ENCODE data around the gene MRPS18A. TPM values are rescaled to one million over a fixed set of nuclear protein-coding genes. Genes with fewer than 3 reads are reported as not detected.

MRPS18A gene
- total and polyA plus RNA-seq, 2 of the 13 experiments (the other 11 are each of a cell fraction or from before 2014, with no cell fraction given) = 87.8 to 89.1 TPM

- TF ChIP-seq ZNF263 (CRISPR knock-in tag; IDR thresholded peaks at IDR 0.05) = no peak
- TF ChIP-seq, protein P1, sequence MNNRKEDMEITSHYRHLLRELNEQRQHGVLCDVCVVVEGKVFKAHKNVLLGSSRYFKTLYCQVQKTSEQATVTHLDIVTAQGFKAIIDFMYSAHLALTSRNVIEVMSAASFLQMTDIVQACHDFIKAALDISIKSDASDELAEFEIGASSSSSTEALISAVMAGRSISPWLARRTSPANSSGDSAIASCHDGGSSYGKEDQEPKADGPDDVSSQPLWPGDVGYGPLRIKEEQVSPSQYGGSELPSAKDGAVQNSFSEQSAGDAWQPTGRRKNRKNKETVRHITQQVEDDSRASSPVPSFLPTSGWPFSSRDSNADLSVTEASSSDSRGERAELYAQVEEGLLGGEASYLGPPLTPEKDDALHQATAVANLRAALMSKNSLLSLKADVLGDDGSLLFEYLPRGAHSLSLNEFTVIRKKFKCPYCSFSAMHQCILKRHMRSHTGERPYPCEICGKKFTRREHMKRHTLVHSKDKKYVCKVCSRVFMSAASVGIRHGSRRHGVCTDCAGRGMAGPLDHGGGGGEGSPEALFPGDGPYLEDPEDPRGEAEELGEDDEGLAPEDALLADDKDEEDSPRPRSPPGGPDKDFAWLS (CRISPR knock-in tag; IDR thresholded peaks at IDR 0.05; ENCODE audit: borderline replicate concordance) = no peak
- TF ChIP-seq ZNF274 (CRISPR knock-in tag; IDR thresholded peaks at IDR 0.05) = 0 out of 2 replicates have a peak, but pooled peaks have one; percentile 60
- no peak for TF ChIP-seq HDAC6 (IDR thresholded peaks at IDR 0.05; ENCODE audit: low read depth, low read length)
- peak; percentile 93 for TF ChIP-seq GMEB1 (CRISPR knock-in tag; IDR thresholded peaks at IDR 0.05; ENCODE audit: borderline replicate concordance)
- no peak for TF ChIP-seq ZNF296 (CRISPR knock-in tag; conservative IDR thresholded peaks at IDR 0.05)
- TF ChIP-seq, protein P2, sequence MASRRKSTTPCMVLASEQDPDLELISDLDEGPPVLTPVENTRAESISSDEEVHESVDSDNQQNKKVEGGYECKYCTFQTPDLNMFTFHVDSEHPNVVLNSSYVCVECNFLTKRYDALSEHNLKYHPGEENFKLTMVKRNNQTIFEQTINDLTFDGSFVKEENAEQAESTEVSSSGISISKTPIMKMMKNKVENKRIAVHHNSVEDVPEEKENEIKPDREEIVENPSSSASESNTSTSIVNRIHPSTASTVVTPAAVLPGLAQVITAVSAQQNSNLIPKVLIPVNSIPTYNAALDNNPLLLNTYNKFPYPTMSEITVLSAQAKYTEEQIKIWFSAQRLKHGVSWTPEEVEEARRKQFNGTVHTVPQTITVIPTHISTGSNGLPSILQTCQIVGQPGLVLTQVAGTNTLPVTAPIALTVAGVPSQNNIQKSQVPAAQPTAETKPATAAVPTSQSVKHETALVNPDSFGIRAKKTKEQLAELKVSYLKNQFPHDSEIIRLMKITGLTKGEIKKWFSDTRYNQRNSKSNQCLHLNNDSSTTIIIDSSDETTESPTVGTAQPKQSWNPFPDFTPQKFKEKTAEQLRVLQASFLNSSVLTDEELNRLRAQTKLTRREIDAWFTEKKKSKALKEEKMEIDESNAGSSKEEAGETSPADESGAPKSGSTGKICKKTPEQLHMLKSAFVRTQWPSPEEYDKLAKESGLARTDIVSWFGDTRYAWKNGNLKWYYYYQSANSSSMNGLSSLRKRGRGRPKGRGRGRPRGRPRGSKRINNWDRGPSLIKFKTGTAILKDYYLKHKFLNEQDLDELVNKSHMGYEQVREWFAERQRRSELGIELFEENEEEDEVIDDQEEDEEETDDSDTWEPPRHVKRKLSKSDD (CRISPR knock-in tag; IDR thresholded peaks at IDR 0.05; ENCODE audit: low read depth) = 0 out of 2 replicates have a peak, but pooled peaks have one; percentile 9
- TF ChIP-seq PAWR (CRISPR knock-in tag; IDR thresholded peaks at IDR 0.05; ENCODE audit: borderline replicate concordance) = no peak
- TF ChIP-seq NFATC3 (CRISPR knock-in tag; IDR thresholded peaks at IDR 0.05) = no peak
- no peak for TF ChIP-seq STAG1 (CRISPR knock-in tag; IDR thresholded peaks at IDR 0.05)
- TF ChIP-seq ZSCAN31 (CRISPR knock-in tag; IDR thresholded peaks at IDR 0.05; ENCODE audit: low read depth) = no peak
- TF ChIP-seq SMARCC2 (IDR thresholded peaks at IDR 0.05) = no peak
- TF ChIP-seq CENPBD1 (CRISPR knock-in tag; IDR thresholded peaks at IDR 0.05; ENCODE audit: borderline replicate concordance, low read depth) = no peak
- no peak; the same call in 1 of the 2 replicates for TF ChIP-seq THAP7 (CRISPR knock-in tag; IDR thresholded peaks at IDR 0.05)
- TF ChIP-seq ZNF800 (CRISPR knock-in tag; IDR thresholded peaks at IDR 0.05) = no peak
- TF ChIP-seq ZNF30 (CRISPR knock-in tag; IDR thresholded peaks at IDR 0.05) = no peak
Measured at GRCh38 chr6:43687437-43688347, at the start of gene MRPS18A (continued).

Data from HepG2 (cell line).